Raji (cell line): ENCODE results near the gene SP1.

Source experiments
- POLR2A ChIP-seq: IDR thresholded peaks from 2 replicates; pipeline ENCODE4 v1.6.1; 2011; ENCODE audit warnings: low read depth, low read length, control low read depth; ENCODE audit not compliant: insufficient read depth

SP1 gene

DNA sequence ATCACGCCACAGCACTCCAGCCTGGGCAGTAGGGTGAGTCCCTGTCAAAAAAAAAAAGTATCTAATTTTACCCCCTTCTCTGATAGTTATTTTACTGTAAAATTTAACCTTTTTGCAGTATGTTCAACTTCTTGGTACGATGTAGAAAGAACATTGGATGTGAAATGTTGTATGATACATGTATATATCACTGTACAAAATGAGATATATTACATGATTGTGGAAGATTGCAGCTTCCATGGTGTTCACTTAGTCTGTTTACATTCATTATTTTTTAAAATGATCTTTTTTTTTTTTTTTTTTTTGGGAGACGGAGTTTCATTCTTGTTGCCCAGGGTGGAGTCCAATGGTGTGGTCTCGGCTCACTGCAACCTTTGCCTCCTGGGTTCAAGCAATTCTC lies 9.0 kb downstream of the SP1 start:
- TF ChIP-seq POLR2A: no peak

- no peak for TF ChIP-seq POLR2A
Observed at GRCh38 chr12:53389702-53390101, 9.7 kb downstream of the SP1 start.

- no peak for TF ChIP-seq POLR2A
Observed at GRCh38 chr12:53391724-53392123, 11.7 kb downstream of the SP1 start.

DNA sequence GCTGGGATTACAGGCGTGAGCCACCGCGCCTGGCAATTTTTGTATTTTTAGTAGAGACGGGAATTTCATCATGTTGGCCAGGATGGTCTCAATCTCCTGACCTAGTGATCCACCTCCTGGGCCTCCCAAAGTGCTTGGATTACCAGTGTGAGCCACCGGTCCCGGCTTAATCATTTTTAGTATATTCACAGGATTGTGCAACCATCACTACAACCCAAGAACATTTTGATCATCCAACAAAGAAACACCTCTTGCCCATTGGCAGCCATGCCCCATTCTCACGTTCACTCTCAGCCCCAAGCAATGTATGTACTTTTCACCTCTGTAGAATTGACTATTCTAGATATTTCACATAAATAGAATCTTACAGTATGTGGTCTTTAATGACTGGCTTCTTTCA lies 19.9 kb downstream of the SP1 start:
- TF ChIP-seq POLR2A: no peak

- no peak for TF ChIP-seq POLR2A
Observed at GRCh38 chr12:53402871-53403270, 22.9 kb downstream of the SP1 start.

- TF ChIP-seq POLR2A: no peak
Observed at GRCh38 chr12:53410951-53411350, 31.0 kb downstream of the SP1 start.

DNA sequence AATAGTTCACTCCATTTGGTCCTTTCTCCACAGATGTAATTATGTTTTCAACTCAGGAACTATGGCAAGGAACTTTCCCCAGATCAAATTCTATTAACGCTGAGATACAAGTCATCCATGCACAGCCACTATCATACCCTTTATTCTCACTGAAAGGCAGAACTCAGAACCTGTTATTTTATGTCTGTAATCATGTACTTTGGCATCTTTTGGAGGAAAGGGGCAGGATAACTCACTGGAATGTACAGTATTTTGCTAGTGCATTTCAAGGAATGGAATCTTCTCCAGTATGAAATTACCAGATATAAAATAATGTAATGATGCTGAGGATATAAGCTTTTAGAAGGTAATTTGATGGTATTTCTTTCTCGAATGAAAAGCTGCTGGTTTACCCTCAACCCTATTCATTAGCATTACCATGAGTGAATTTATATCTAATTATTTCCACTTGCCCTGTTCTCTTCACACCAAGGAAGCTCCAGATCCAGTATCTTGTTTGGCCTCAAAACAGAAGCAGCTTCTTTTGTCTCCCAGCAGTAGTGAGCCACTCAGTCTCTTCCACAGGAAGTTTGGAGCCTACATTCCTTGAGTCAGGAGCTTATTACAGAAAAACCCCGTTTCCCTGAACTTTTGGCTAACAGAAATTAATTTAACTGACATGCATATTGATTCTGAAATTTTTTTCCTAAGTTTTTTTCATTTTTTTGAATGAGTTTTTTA lies 33.7 kb downstream of the SP1 start:
- TF ChIP-seq POLR2A: no peak

DNA sequence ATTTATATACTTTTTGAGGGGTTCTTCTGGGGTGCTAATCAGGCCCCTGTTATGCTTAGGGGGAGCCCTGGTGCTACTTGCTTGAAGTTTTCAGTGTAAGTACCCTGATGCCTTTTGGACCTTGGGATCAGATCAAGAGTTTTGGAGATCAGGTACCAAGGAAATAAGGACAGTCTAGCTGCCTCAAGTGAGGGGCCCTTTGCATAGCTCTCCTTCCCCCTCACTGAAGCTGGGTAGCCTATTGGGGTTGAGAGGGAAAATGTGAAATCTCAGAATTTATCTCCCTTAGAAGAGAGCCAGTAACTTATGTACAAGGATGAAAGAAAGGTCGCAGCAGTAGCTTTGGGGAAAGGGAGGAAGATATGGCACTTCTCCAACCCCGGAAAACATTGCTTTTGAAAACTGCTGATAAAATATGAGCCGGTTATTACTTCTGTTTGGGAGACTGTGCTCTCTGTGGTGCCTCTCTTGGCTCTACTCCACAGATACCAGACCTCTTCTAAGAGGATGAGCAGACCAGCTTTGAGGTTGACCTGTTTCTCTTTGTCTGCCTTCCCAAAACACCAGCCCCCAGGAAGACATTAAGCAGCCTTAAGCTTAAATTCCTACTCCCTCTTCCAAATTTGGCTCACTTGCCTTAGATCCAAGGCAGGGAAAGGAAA lies 34.9 kb downstream of the SP1 start:
- no peak for TF ChIP-seq POLR2A

- no peak for TF ChIP-seq POLR2A
Observed at GRCh38 chr12:53418221-53418620, 38.2 kb downstream of the SP1 start.

- TF ChIP-seq POLR2A: no peak
Observed at GRCh38 chr12:53419756-53420155, 39.8 kb downstream of the SP1 start.

- no peak for TF ChIP-seq POLR2A
Observed at GRCh38 chr12:53423597-53423996, 43.6 kb downstream of the SP1 start, which contains the start of gene AMHR2. TSS of gene AMHR2 (plus strand) at chr12:53423855. CDS start at chr12:53423935, 80 bp downstream.

- no peak for TF ChIP-seq POLR2A
Observed at GRCh38 chr12:53424626-53425514, 44.9 kb downstream of the SP1 start.

DNA sequence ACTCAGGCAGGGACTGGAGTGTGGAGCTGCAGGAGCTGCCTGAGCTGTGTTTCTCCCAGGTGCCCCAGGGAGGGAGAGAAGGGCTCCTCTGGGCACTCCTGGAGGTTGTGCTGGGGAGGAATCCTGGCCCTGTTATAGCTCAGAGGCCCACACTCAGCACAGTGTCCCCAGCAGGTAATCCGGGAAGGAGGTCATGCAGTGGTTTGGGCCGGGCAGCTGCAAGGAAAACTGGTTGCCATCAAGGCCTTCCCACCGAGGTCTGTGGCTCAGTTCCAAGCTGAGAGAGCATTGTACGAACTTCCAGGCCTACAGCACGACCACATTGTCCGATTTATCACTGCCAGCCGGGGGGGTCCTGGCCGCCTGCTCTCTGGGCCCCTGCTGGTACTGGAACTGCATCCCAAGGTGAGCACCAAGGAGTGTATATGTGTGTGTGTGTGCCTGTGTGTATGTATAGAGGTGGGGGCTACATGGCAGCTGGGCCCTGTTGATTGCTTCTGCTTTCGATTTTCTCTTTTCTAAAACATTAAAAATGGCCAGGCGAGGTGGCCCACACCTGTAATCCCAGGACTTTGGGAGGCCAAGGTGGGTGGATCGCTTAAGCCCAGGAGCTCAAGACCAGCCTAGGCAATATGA lies 45.7 kb downstream of the SP1 start:
- TF ChIP-seq POLR2A: no peak

DNA sequence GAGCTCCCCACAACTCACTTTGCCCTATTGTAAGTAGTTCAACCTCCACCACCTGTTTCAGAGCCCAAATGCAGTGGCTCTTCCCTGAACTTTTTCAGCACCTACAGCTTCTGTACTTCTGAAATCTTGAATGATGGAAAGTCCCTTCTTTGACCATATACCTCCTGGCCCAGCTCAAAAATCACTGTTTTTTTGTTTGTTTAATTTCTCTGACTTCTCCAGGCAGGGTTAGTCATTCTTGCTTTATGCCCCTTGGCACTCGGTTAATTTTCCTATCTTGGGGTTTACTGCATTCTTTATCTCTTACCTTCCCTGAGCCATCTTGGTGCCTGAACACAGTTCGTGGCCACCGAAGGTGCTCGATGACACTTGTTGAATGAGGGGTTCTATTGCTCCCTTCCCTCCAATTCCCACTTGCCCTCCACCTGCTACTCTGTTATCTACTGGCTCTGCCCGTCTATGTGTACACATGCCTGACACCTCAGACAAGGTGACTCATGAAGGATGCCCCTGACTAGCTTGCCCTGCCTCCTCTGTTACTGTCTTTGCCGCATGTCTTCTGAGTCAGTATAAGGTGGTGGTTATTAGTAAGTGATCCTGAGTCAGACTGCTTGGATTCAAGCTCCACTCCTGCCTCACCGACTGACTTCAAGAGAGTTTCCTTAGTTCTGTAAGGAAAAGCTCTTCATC lies 48.1 kb downstream of the SP1 start:
- TF ChIP-seq POLR2A: no peak

DNA sequence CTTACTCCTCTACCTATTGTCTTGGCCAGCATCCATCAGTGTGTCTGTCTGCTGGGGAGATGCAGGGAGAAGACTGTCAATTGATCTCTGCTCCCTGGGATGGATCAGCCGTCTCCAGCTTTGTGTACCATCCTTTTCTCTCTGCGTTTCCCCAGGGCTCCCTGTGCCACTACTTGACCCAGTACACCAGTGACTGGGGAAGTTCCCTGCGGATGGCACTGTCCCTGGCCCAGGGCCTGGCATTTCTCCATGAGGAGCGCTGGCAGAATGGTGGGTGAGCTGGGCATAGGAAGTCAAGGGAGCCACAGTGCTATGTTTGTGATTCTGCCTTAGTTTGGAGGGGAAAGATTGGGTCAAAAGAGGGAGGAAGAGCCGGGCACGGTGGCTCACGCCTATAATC lies 48.8 kb downstream of the SP1 start:
- TF ChIP-seq POLR2A: no peak
